ENCODE data around the gene FANCL.
"Not testable (repeated sequence)": the region's sequence is repeated elsewhere in the genome, so short reads cannot be mapped to it uniquely, and the experiment has no call there.

The FANCL gene

GRCh38 chr2:58240670-58241545, at the start of gene FANCL:
Gene FANCL, minus strand, starts transcription at chr2:58241325. Its CDS starts 12 bp downstream, at chr2:58241313.
- DNase-seq (ENCODE audit: low read depth in 2 of 2) = peak; percentile 77 to 78

GRCh38 chr2:58289029-58289428, 47.9 kb upstream of the FANCL start:
- no peak for DNase-seq (ENCODE audit: low read depth in 2 of 2)

GRCh38 chr2:58283931-58284330, 42.8 kb upstream of the FANCL start:
- DNase-seq (ENCODE audit: low read depth in 2 of 2) = no peak

GRCh38 chr2:58275144-58275543, 34.0 kb upstream of the FANCL start:
- DNase-seq (ENCODE audit: low read depth in 2 of 2) = not testable (repeated sequence)

GRCh38 chr2:58271826-58272225, 30.7 kb upstream of the FANCL start:
- DNase-seq (ENCODE audit: low read depth in 2 of 2) = no peak

GRCh38 chr2:58268685-58269084, 27.6 kb upstream of the FANCL start:
- no peak for DNase-seq (ENCODE audit: low read depth in 2 of 2)

- DNase-seq (ENCODE audit: low read depth in 2 of 2) = no peak
Measured at GRCh38 chr2:58266211-58266610, 25.1 kb upstream of the FANCL start.

GRCh38 chr2:58261209-58261608, 20.1 kb upstream of the FANCL start:
- DNase-seq (ENCODE audit: low read depth in 2 of 2) = no peak

- peak; percentile 6 to 9 for DNase-seq (ENCODE audit: low read depth in 2 of 2)
Measured at GRCh38 chr2:58258456-58258855, 17.3 kb upstream of the FANCL start.

GRCh38 chr2:58251331-58252201, 10.4 kb upstream of the FANCL start:
- not testable (repeated sequence) for DNase-seq (ENCODE audit: low read depth in 2 of 2)

GRCh38 chr2:58241546-58241864, 380 bp upstream of the FANCL start:
- DNase-seq (ENCODE audit: low read depth in 2 of 2) = no peak

GRCh38 chr2:58239243-58239925, 1.7 kb downstream of the FANCL start:
- no peak for DNase-seq (ENCODE audit: low read depth in 2 of 2)

- DNase-seq (ENCODE audit: low read depth in 2 of 2) = no peak
Measured at GRCh38 chr2:58237741-58238140, 3.4 kb downstream of the FANCL start.

GRCh38 chr2:58235984-58236383, 5.1 kb downstream of the FANCL start:
- DNase-seq (ENCODE audit: low read depth in 2 of 2) = no peak

- DNase-seq (ENCODE audit: low read depth in 2 of 2) = no peak
Measured at GRCh38 chr2:58235170-58235569, 6.0 kb downstream of the FANCL start.

GRCh38 chr2:58228299-58228698, 12.8 kb downstream of the FANCL start:
- DNase-seq (ENCODE audit: low read depth in 2 of 2) = no peak

GRCh38 chr2:58227171-58227917, 13.8 kb downstream of the FANCL start:
- no peak for DNase-seq (ENCODE audit: low read depth in 2 of 2)

GRCh38 chr2:58221909-58222308, 19.2 kb downstream of the FANCL start:
- no peak for DNase-seq (ENCODE audit: low read depth in 2 of 2)

- no peak for DNase-seq (ENCODE audit: low read depth in 2 of 2)
Measured at GRCh38 chr2:58215429-58215828, 25.7 kb downstream of the FANCL start.

- DNase-seq (ENCODE audit: low read depth in 2 of 2) = not testable (repeated sequence)
Measured at GRCh38 chr2:58210951-58211568, 30.1 kb downstream of the FANCL start.

- DNase-seq (ENCODE audit: low read depth in 2 of 2) = no peak
Measured at GRCh38 chr2:58207189-58207588, 33.9 kb downstream of the FANCL start.
